Esophagus squamous epithelium (tissue), 5 donors: ENCODE data around the gene ZCCHC9. TPM values are rescaled to one million over a fixed set of nuclear protein-coding genes. Genes with fewer than 3 reads are reported as not detected.

Experiments used
- DNase-seq: peaks from one replicate; lab custom pipeline; 2025; lab: John Stamatoyannopoulos, UW
- H3K27ac ChIP-seq, 4 donors: fragments of 200-600 bp; sonication (generic); one replicate each; pipeline ENCODE4 v1.5.1; 2016 to 2019; ENCODE audit warnings: mild to moderate bottlenecking in 1 of 4
- H3K27me3 ChIP-seq, 4 donors: fragments of 200-600 bp; sonication (generic); 1 replicate in 3 of 4; 2 replicates in 1 of 4; pipeline versions ENCODE4 v1.5.1 to v1.6.0; 2017 to 2021; ENCODE audit warnings: antibody characterized with exemption in 1 of 4
- H3K36me3 ChIP-seq, 3 donors: fragments of 200-600 bp; sonication (generic); one replicate each; pipeline ENCODE4 v1.5.1; 2016 to 2019
- H3K4me1 ChIP-seq, 3 donors: fragments of 200-600 bp; sonication (generic); one replicate each; pipeline ENCODE4 v1.5.1; 2017 to 2019
- H3K4me3 ChIP-seq, 4 donors: fragments of 200-600 bp; sonication (generic); 1 replicate in 3 of 4; 2 replicates in 1 of 4; pipeline ENCODE4 v1.5.1; 2016 to 2019; ENCODE audit warnings: mild to moderate bottlenecking in 2 of 4, moderate library complexity in 1 of 4
- H3K9me3 ChIP-seq, 3 donors: fragments of 200-600 bp; sonication (generic); one replicate each; pipeline ENCODE4 v1.5.1; 2016 to 2019
- POLR2A ChIP-seq, 4 donors: fragments of 450-650 bp; IDR thresholded peaks; one replicate each; pipeline ENCODE4 v1.6.1; 2017; ENCODE audit warnings: antibody characterized with exemption in 4 of 4, mild to moderate bottlenecking in 4 of 4, moderate library complexity in 3 of 4
- WGBS, 2 donors: methylation state at CpG; one replicate each; pipeline ENCODE4 v1.1.5; 2018; 5-methylcytosine and 5-hydroxymethylcytosine counted together
- intact Hi-C: fragments of 100-400 bp; cut with DNase I; formaldehyde crosslinking; loops from one replicate; pipeline ENCODE4 v1.15.0; 2022
- total RNA-seq, 4 donors: library from RNA; depleted of rRNA; stranded (reverse); fragments of >200 nt; gene quantifications; one replicate each; pipeline ENCODE4 v1.1.0, GENCODE V29; 2016
- TF ChIP-seq, protein P1 (sequence below), 6 experiments: fragments of 450-650 bp in 4 of 6; fragments of 200-600 bp in 2 of 6; sonication (generic) in 2 of 6; IDR thresholded peaks; one replicate each; pipeline ENCODE4 v1.5.1; 2016 to 2019; ENCODE audit warnings: antibody characterized with exemption in 6 of 6, mild to moderate bottlenecking in 4 of 6, moderate library complexity in 4 of 6
- donor health status: DM: yes; HTN: yes; CAD: no.

ZCCHC9 gene
- total RNA-seq, 4 donors from 2014 or later: 18.3 to 23.6 (median 19.6) TPM

DNA sequence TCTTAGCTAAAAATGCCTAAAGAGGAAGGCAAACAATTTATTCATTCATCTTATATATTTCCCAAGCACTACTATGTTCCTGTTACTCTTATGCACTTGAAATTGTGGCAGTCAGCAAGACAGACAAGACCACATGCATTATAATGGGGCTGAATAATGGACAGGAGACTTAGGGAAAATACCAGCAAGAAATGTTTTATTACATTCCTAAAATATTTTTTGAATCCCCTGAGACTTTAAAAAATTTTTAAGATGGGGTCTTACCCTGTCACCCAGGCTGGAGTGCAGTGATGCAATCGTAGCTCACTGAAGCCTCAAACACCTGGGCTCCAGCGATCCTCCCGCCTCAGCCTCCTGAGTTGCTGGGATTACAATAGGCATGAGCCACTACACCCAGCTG is 13.2 kb downstream of the ZCCHC9 start:
- no peak overlapping the region for H3K4me3 ChIP-seq
- DNase-seq: no peak
- H3K9me3 ChIP-seq: no peaks in the 10 kb centered on the region
- H3K4me1 ChIP-seq: no peaks in the 10 kb centered on the region
- 87 to 98% methylated on average over 3 of the region's 3 CpGs for WGBS, 2 donors
- peaks cover 5 to 49% (median 6%) of the 10 kb centered on the region in 3 donors for H3K36me3 ChIP-seq
- TF ChIP-seq, protein P1, sequence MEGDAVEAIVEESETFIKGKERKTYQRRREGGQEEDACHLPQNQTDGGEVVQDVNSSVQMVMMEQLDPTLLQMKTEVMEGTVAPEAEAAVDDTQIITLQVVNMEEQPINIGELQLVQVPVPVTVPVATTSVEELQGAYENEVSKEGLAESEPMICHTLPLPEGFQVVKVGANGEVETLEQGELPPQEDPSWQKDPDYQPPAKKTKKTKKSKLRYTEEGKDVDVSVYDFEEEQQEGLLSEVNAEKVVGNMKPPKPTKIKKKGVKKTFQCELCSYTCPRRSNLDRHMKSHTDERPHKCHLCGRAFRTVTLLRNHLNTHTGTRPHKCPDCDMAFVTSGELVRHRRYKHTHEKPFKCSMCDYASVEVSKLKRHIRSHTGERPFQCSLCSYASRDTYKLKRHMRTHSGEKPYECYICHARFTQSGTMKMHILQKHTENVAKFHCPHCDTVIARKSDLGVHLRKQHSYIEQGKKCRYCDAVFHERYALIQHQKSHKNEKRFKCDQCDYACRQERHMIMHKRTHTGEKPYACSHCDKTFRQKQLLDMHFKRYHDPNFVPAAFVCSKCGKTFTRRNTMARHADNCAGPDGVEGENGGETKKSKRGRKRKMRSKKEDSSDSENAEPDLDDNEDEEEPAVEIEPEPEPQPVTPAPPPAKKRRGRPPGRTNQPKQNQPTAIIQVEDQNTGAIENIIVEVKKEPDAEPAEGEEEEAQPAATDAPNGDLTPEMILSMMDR (IDR thresholded peaks at IDR 0.05): no peak
- no peak for TF ChIP-seq POLR2A (IDR thresholded peaks at IDR 0.05)
- H3K27me3 ChIP-seq: no peaks in the 10 kb centered on the region
- H3K27ac ChIP-seq: no peak overlapping the region
- intact Hi-C loops: no loop called here

DNA sequence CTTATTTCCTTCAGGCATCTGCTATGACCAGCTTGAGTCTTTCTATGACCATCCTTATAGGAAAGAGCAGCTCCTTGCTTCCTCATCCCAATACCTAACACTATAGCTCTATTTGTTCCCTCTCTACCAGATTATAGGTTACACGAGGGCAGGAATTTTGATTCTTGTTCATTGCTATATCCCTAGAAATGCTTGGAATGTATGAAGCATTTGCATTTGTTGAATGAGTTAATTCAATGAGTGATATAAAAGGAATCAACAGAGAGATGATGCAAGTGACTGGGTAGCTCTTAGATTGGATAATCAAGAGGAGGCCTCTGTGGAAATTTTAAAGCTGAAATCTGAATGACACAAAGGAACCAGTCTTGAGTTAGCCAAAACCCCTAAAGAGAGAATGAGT is 13.9 kb downstream of the ZCCHC9 start:
- TF ChIP-seq, protein P1 (IDR thresholded peaks at IDR 0.05): no peak
- no peak for TF ChIP-seq POLR2A (IDR thresholded peaks at IDR 0.05)

DNA sequence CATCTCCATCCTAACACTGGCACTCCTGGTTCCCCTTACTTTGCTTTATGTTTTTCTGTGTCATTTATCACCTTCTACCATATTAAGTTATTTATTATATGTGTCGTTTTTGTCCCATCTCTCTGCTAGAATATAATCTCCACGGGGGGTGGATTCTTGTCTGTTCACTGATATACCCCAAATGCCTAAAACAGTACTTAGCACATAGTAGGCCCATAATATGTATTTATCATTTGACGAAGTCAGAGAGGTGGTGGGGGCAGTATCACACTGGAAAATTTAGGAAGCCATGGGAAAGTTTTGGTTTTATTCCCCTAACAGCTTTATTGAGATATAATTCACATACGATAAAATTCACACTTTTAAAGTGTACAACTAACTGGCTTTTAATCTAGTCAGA is 14.4 kb downstream of the ZCCHC9 start:
- Histone ChIP-seq H3K4me3 (no peak overlapping the region), H3K36me3 (peaks cover 5 to 39% (median 5%) of the 10 kb centered on the region in 3 donors), H3K4me1 (no peaks in the 10 kb centered on the region), H3K9me3 (no peaks in the 10 kb centered on the region), H3K27ac (no peak overlapping the region), H3K27me3 (no peaks in the 10 kb centered on the region)
- intact Hi-C loops: no loop called here
- WGBS, 2 donors: 88 to 89% methylated on average over 4 of the region's 4 CpGs
- DNase-seq: no peak
- no peak for TF ChIP-seq POLR2A (IDR thresholded peaks at IDR 0.05)
- TF ChIP-seq, protein P1 (IDR thresholded peaks at IDR 0.05): no peak

More for the DNA sequence above, 13.9 kb downstream of the ZCCHC9 start:
- Histone ChIP-seq H3K27me3 (no peaks in the 10 kb centered on the region), H3K9me3 (no peaks in the 10 kb centered on the region), H3K4me3 (no peak overlapping the region), H3K27ac (no peak overlapping the region), H3K4me1 (no peaks in the 10 kb centered on the region), H3K36me3 (peaks cover 5 to 44% (median 6%) of the 10 kb centered on the region in 3 donors)
- 61 to 100% methylated on average over 1 of the region's 1 CpG for WGBS, 2 donors
- intact Hi-C loops: no loop called here
- no peak for DNase-seq

DNA sequence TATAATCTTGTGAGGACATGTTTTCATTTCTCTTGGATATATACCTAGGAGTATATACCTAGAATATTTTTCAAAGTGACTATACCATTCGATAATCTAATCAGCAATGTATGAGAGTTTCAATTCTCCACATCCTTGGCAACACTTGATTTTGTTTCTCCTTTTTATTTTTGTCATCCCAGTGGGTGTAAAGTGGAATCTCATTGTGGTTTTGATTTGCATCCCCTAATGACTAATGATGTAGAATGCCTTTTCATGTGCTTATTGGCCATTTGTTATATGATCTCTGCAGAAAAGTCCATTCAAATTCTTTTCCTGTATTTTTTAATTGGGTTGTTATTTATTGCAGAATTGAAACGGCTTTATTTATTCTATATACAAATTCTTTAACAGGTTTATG is 15.2 kb downstream of the ZCCHC9 start:
- Histone ChIP-seq H3K36me3 (peaks cover 0 to 32% (median 5%) of the 10 kb centered on the region in 3 donors), H3K27me3 (no peaks in the 10 kb centered on the region), H3K9me3 (no peaks in the 10 kb centered on the region), H3K4me3 (no peak overlapping the region), H3K27ac (no peak overlapping the region), H3K4me1 (no peaks in the 10 kb centered on the region)
- intact Hi-C loops: no loop called here
- WGBS, 2 donors: 76 to 85% methylated on average over 2 of the region's 2 CpGs
- TF ChIP-seq, protein P1 (IDR thresholded peaks at IDR 0.05): no peak
- no peak for TF ChIP-seq POLR2A (IDR thresholded peaks at IDR 0.05)
- DNase-seq: no peak

DNA sequence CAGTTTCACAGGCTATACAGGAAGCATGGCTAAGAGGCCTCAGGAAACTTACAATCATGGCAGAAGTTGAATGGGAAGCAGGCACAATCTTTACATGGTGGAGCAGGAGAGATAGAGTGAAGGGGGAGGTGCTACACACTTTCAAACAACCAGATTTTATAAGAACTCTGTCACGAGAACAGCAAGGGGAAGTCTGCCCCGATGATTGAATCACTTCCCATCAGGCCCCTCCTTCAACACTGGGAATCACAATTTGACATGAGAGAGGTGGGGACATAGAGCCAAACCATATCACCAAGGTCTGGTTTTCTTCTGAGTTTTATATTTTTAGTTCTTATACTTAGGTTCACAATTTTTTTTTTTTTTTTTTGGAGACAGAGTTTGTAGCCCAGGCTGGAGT is 16.1 kb downstream of the ZCCHC9 start:
- no peak for DNase-seq
- Histone ChIP-seq H3K36me3 (peaks cover 0 to 22% (median 5%) of the 10 kb centered on the region in 3 donors), H3K4me3 (no peak overlapping the region), H3K4me1 (no peaks in the 10 kb centered on the region), H3K9me3 (no peaks in the 10 kb centered on the region), H3K27ac (no peak overlapping the region), H3K27me3 (no peaks in the 10 kb centered on the region)
- no peak for TF ChIP-seq POLR2A (IDR thresholded peaks at IDR 0.05)
- TF ChIP-seq, protein P1 (IDR thresholded peaks at IDR 0.05): no peak
- intact Hi-C loops: no loop called here
- 57 to 71% methylated on average over 2 of the region's 2 CpGs for WGBS, 2 donors
